NCI-H2227 (cell line): Measurements from ENCODE around the gene COMMD7.

ENCODE experiments used
- DNase-seq: peaks from one replicate; lab custom pipeline; 2025; ENCODE audit not compliant: unreplicated experiment; lab: John Stamatoyannopoulos, UW

COMMD7 gene

DNA sequence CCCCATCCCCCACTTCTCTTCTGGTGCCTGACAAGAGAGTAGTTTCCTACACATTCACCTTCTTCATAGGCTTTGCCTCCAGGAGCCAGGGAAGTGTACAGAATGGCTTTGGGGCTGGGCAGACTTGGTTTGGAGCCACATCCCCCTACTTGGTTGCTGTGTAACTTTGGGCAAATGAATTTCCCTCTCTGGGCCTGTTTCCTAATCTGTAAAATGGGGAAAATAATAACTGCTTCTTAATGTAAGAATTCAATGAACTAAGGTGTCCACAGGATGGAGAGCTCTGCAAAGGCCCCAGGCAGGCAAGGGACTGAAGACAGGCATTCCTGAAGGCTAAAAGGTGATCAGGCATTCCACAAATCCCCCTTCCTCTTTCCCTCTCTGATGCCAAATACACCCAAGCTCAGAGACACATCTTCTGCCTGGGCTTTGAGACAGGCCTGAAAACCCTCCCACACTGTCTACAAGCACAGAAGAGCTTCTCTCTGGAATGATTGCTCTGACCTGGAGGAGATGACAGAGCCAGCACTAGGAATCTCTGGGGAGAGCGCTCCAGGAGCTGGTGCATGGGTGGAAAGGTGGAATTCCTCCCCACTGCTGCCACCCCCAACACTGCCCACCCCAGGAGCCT is 62.6 kb downstream of the COMMD7 start:
- no peak for DNase-seq

DNA sequence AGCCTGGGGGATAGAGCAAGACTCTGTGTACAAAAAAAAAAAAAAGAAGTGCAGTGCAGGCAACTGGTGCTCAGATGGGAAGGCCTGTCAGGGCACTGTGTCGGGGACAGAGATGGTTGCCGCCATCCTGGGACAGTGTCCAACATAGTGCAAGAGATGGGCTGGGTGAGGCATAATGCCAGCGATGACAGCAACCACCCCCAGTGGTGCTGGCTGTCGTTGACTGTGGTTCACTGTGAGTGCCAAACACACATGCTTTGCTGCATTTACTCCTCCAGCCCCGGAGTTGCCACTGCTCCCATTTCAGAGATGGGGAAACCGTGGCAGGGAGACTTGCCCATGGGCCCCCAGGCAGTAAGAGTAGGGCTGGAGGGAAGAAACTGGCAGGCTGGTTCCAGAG is 64.3 kb downstream of the COMMD7 start:
- DNase-seq: no peak

DNA sequence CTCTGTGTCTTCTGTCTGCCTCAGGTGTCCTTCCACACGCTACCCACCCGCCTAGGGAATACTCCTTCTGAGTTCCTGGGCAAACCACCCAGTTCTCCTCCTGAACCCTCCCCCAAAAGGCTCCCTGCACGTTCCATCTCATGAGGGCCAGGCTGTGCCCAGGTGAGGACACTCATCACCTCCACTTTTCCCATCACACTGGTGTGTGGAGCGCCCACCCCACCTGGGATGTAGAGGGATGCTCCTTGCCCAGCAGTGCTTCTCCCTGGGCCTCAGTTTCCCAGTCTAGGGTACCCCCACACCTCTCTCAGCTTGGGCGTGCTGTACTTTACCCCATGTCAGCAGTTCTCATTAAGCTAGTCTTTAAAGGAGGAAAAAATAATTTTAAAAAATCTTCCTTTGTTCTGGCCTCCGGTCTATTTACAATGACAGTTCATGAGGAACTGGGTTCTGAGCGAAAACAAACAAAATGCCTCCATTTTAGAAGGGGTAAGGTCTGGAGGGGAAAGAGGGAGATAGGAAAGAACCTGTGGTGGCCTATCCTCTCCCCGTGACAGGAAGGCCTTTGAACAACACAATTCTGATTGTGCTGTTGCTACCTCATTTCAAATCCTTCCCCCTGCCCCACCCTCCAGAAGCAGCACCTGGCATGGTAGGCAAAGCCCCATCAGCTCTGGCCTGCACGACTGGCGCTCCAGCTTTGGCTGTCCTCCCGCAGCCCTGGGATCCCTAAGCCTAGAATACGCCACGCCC is 67.9 kb downstream of the COMMD7 start:
- DNase-seq: no peak

DNA sequence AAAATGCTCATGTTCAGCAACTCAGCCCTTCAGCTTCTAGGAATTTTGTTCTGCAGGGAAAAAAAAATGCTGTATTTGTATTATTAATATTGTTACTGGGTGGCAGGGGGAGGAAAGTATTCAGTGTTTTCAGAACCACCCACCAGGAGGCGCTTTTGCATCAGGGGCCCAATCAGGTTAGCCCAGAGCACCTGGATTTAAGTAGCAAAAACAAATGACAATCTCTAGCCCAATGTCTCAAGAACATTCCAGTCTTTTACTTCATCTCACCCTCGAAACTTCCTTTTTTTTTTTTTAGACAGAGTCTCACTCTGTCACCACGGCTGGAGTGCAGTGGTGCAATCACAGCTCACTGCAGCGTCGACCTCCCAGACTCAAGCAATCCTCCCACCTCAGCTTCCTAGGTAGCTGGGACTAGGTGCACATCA is 68.9 kb downstream of the COMMD7 start:
- DNase-seq: peak; percentile 25

DNA sequence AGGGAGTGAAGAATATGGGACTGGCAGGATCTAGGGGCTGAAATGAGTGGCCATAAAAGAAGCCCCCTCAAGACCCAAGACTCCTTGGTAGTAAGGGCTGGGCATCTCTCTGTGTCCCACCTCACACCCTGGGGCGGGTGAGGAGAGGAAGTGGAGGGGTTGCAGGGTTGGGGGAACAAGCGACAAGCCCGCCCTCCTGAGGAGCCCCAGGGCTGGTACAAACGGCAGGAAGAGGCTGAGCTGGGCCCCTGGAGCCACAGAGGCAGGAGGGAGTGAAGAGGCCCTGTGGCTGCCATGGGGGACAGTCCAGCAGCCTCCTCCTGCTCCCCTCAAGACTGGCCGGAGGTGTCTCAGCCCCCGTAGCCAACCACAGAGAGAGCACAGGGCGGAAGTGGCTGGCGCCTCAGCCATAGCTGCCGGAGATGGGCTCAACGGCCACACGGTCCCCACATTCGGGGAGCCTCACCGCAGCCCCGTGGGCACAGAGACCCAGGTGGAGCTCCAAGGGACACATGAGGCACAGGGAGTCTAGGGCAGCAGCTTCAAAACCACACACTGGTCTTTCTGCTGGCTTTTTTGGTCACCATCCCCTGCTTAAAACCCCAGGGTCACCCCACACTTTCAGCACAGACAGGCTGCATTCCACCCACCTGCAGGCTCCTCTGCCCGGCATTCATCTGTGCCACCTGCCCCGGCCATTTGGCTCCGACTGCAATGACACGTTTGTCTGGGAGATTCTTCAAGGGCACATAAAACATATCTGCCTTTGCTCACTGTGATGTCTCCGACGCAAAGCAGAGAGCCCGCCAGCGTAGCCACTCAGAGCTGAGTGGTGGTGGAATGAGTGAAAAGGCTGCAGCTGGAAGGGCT is 70.0 kb downstream of the COMMD7 start:
- no peak for DNase-seq

DNA sequence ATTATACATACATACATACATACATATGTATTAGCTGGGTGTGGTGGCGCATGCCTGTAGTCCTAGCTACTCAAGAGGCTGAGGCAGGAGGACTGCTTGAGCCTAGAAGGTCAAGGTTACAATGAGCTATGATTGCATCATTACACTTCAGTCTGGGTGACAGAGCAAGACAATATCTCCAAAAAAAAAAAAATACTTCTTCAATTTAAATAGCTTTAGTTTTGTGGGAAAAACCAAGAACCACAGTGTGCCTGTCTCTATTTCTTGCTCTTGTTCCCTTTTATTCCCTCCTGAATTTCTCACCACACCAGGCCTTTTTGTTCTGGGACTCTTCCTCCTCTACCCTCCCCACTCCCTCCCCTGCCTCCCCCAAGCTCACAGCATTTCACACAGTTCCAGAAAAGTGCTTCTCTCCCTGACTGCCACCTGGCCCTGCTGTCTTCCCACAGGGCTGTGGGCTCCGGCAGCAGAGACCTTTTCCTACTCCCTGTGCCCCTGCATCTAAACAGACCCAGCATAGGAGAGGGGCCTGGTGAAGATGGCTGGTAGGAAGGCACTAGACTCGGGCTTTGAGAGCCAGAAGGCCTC is 70.8 kb downstream of the COMMD7 start:
- no peak for DNase-seq

DNA sequence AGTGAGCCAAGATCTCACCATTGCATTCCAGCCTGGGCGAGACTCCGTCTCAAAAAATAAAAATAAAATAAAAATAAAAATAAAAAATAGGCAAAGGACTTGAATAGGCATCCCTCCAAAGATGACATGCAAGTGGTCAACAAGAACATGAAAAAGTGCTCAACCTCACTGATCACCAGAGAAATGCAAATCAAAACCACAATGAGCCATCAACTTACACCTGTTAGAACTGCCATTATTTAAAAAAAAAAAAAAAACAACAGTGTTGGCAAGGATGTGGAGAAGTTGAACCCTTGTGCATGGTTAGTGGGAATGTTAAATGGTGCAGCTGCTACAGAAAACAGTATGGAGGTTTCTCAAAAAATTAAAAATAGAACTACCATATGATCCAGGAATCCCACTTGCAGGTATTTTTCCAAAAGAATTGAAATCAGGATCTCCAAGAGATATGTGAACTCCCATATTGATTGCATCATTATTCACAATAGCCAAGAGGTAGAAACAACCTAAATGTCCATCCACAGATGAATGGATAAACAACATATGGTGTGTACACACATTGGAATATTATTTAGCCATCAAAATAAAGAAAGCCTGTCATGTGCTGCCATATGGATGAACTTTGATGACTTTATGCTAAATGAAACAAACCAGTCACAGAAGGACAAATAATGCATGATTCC is 72.4 kb downstream of the COMMD7 start:
- DNase-seq: no peak

DNA sequence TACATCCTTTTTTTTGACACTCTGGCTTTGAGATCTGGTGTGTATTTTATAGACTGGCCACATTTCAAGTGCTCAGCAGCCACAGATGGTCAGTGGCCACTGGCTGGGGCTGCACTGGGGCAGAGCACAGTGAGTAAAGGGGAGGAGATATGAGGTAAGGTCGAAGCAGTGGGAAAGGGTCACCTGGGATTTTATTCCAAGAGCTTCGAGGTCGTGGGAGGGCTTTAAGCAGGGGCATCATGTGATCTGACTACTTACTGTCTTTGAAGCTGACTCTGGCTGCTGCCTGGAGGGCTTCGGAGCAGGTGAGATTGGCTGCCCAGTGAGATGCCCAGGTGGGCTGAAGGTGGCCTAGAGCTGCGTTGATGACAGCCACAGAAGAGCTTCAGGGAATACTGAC is 76.2 kb downstream of the COMMD7 start:
- no peak for DNase-seq

DNA sequence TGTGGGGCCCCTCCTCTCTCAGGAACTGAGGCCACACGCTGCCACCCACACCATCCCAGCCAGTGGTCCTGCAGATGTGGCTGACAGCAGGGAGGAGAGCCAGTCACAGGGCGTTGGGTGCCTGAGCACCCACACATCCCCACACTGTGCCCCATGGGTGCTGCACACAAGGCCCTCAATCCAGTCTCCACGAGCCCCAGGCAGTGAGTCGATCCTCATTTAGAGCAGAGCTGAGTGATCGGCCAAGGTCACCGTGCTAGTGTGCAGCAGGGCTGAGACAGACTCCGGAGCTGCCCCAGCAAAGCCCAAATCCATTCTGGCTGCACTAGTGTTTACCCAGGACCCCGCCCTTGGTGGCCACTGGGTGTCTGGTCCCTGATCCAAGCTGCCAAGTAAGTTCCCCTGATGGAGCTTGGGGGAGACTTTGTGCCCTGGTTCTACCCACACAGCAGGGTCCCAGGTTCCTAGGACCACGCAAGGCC is 78.5 kb downstream of the COMMD7 start:
- no peak for DNase-seq

DNA sequence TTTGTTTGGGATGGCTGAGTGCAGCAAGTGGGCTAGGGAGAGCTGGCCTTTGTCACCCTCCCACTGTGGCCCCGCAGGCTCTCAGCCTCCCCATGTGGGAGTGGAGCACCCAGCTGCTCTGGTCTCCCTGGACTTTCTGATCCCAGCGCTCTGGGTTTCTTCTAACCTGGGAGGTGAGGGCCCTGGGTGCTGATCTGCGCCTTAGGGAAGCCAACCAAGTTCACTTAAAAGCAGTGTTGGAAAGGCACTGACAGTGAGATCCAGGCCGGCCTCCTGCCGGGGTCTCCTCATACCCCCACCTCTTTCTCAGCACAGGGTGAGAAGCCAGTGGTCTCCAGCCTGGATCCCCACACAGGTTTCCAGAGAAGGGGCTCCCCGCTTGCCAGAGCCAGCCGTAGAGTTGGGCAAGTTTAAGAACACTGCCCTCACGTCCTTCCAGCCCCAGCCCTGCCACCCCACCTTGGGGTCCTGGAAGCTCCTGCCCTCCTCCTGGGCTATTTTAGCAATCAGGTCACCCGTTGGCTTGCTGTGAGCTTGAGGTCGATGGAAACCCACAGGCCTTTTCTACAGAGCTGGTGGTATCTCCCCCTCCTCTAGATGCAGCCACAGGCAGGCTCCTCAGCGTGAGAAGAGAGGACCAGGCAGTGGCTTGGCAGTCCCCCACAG is 79.1 kb downstream of the COMMD7 start:
- DNase-seq: no peak

DNA sequence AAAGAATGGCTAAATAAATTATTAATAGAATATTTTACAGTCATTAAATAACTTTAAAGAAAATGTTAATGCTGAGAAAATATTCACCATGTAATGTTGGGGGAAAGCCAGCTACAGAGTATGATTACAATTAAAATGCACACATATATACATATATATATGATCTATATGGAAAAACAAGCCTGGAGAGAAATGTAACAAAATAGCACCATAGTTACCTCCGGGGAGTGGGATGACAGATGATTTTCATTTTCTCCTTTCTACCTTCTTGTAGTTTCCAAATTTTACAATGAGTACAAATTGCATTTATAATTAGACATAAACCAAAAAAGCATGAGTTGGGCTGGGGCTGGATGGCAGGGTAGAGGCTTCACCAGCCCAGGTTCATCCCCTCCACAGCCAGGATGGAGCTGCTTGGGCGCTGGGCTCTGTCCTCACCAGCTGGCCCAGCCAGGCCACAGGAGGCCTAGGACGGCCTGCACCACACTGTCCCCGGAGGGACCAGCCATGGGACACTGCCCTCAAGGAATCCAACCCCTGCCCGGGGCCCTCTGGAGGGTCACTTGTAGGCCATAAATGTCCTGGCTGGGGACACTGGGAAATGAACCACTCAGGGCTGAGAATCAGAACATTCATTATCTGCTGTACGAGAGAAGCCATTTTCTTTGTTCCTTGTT is 79.8 kb downstream of the COMMD7 start:
- no peak for DNase-seq

DNA sequence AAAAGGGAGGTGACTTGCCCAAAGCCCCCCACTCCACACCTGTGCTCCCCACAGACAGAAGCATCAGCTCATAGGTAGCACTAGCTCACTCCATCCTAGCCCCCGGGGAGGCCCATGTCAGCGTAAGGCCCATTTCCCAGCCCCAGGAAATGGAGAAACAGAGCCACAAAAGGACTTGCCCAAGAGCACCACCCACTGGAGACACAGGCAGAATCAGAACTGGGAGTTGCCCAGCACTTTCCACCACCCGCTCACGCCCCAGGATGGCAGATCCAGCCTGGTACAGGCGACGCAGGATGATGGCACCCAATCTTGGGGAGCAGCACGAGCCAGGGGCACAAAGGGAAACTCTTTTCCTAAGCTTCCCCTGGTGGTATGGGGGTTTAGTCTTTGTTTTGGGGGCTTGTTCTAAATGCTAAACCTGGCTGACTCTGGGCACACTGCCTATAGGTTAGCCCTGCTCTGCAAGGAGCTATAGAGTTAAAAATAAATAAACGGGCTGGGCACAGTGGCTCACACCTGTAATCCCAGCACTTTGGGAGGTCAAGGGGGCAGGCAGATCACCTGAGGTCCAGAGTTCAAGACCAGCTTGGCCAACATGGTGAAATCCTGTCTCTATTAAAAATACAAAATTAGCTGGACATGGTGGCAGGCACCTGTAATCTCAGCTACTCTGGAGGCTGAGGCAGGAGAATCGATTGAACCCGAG is 81.3 kb downstream of the COMMD7 start:
- DNase-seq: no peak

DNA sequence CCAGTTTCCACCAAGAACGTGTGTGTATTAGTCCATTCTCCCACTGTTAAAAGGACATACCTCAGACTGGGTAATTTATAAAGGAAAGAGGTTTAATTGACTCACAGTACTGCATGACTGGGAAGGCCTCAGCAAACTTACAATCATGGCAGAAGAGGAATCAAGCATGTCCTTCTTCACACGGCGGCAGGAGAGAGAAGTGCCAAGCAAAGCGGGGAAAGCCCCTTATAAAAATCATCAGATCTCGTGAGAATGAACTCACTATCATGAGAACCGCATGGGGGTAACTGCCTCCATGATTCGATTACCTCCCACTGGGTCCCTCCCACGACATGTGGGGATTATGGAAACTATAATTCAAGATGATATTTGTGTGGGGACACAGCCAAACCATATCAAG is 82.6 kb downstream of the COMMD7 start:
- DNase-seq: no peak

DNA sequence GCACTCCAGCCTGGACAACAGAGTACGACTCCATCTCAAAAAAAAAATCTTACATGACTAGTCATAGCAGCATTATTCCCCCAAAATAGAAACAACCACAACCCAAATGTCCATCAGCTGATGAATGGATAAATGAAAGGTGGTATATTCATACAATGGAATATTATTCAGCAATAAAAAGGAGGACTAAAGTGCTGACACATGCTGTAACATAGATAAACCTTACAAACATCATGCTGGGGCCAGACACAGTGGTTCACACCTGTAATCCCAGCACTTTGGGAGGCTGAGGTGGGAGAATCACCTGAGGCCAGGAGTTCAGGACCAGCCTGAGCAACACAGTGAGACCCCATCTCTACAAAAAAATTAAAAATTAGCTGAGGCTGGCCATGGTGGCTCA is 86.4 kb downstream of the COMMD7 start:
- DNase-seq: no peak

DNA sequence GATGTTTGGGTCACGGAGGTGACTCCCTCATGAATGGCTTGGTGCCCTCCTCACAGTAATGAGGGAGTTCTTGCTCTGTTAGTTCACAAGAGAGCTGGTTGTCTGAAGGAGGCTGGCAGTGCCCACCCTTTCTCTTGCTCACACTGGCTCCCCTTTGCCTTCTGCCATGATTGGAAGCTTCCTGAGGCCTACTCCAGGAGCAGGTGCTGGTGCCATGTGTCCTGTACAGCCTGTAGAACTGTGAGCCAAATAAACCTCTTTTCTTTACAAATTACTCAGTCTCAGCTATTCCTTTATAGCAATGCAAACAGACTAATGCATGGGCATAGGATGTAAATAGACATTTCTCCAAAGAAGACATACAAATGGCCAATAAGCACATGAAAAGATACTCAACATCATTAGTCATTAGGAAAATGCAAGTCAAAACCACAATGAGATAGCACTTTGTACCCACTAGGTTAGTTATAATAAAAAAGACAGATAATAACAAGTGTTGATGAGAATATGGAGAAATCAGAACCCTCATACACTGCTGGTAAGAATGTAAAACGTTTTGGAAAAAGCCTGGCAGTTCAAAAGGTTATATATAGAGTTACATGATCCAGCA is 87.3 kb downstream of the COMMD7 start:
- DNase-seq: no peak

DNA sequence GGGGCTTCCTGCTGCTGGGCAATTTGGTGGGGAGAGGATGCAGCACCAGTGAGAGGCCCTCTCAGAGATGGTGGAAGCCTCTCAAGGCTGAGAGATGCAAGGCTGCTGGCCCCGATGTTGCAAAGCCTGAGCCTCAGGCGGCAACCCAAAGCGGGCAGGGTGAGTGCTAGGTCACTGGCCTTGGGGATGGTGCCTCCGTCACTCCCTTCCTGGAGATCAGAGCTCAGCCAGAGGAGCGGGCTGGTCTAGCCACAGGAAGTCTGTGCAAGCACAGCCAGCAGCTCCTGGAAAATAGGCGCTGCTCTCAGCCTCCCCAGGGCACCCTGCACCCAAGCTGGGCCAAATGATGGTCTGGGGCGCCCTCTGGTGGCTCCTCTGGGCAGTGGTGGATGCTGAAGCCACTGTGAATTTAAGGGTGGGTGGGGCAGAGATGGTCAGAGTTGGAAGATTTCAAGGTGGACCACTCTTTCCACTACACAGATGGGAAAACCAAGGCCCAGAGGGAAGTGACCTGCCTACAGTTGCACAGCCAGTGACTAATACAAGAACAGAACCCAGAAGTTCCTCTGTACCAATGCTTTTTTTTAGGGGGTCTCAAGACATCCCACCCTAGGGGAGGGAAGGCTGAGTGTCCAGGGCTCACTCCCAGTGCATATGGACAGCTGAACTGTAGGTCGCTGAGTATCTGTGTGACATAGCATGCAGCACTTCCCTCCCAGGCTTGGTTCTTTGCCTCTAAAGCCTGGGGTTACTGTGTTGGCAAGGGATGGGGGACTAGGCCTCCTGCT is 90.3 kb downstream of the COMMD7 start:
- peak; percentile 87 for DNase-seq
